Activated gamma-delta T cell treated with Interleukin-2 at 50 U/mL for 16 hours (primary cell): ENCODE results near the gene CENPB.

ENCODE experiments used
- DNase-seq: peaks from one replicate; pipeline ENCODE4 v3.0.0-alpha.2; 2020

The CENPB gene

GRCh38 chr20:3764659-3765058, 21.9 kb downstream of the CENPB start:
- no peak for DNase-seq

GRCh38 chr20:3763671-3764601, 22.6 kb downstream of the CENPB start:
- DNase-seq: no peak

- DNase-seq: no peak
These were observed 25.7 kb downstream of the CENPB start for GRCh38 chr20:3760655-3761348.

GRCh38 chr20:3759884-3760283, 26.7 kb downstream of the CENPB start:
- no peak for DNase-seq

- DNase-seq: no peak
These were observed 27.2 kb downstream of the CENPB start for GRCh38 chr20:3759316-3759823.

- DNase-seq: no peak
These were observed 28.0 kb downstream of the CENPB start for GRCh38 chr20:3758566-3758965.

- no peak for DNase-seq
These were observed 29.3 kb downstream of the CENPB start for GRCh38 chr20:3757268-3757667.

GRCh38 chr20:3755814-3756480, 30.6 kb downstream of the CENPB start:
- no peak for DNase-seq

GRCh38 chr20:3755269-3755668, 31.3 kb downstream of the CENPB start:
- DNase-seq: no peak

- no peak for DNase-seq
These were observed 32.3 kb downstream of the CENPB start for GRCh38 chr20:3754276-3754630.

- DNase-seq: no peak
These were observed 32.9 kb downstream of the CENPB start for GRCh38 chr20:3753501-3754275.

GRCh38 chr20:3753098-3753497, 33.4 kb downstream of the CENPB start:
- peak; percentile 55 for DNase-seq

GRCh38 chr20:3752386-3752759, 34.2 kb downstream of the CENPB start:
- no peak for DNase-seq

GRCh38 chr20:3751675-3752385, 34.7 kb downstream of the CENPB start:
- no peak for DNase-seq

- no peak for DNase-seq
These were observed 35.2 kb downstream of the CENPB start for GRCh38 chr20:3751305-3751674.

GRCh38 chr20:3749689-3750531, 36.6 kb downstream of the CENPB start:
- no peak for DNase-seq

GRCh38 chr20:3749087-3749688, 37.4 kb downstream of the CENPB start:
- no peak for DNase-seq

- no peak for DNase-seq
These were observed 38.5 kb downstream of the CENPB start for GRCh38 chr20:3748073-3748472.

- no peak for DNase-seq
These were observed 39.1 kb downstream of the CENPB start for GRCh38 chr20:3747471-3747870.

- no peak for DNase-seq
These were observed 40.8 kb downstream of the CENPB start for GRCh38 chr20:3745686-3746173.
